ENCODE data around the gene DPYSL5.

Gene DPYSL5

GRCh38 chr2:26993768-26994167 lies 145.8 kb downstream of the DPYSL5 start:
- peaks cover 4% of the 10 kb centered on the region for H3K36me3 Mint-ChIP-seq
- H3K4me3 Mint-ChIP-seq: no peak overlapping the region
- DNase-seq (ENCODE audit: low spot score in 2 of 2): no peak
- H3K27ac Mint-ChIP-seq: no peak overlapping the region
- H3K4me1 Mint-ChIP-seq: no peaks in the 10 kb centered on the region
- no peaks in the 10 kb centered on the region for H3K9me3 Mint-ChIP-seq
- peaks cover 2% of the 10 kb centered on the region for H3K27me3 Mint-ChIP-seq
- ATAC-seq (ENCODE audit: low read depth): no peak

GRCh38 chr2:26994983-26995382 lies 147.1 kb downstream of the DPYSL5 start:
- H3K4me1 Mint-ChIP-seq: no peaks in the 10 kb centered on the region
- no peak for ATAC-seq (ENCODE audit: low read depth)
- H3K4me3 Mint-ChIP-seq: no peak overlapping the region
- DNase-seq (ENCODE audit: low spot score in 2 of 2): no peak
- peaks cover 4% of the 10 kb centered on the region for H3K36me3 Mint-ChIP-seq
- H3K27me3 Mint-ChIP-seq: peaks cover 7% of the 10 kb centered on the region
- H3K27ac Mint-ChIP-seq: no peak overlapping the region
- no peaks in the 10 kb centered on the region for H3K9me3 Mint-ChIP-seq

GRCh38 chr2:26997394-26997793 lies 149.5 kb downstream of the DPYSL5 start:
- DNase-seq (ENCODE audit: low spot score in 2 of 2) (no peak), ATAC-seq (ENCODE audit: low read depth) (no peak)
- H3K27ac Mint-ChIP-seq: no peak overlapping the region
- peaks cover 4% of the 10 kb centered on the region for H3K36me3 Mint-ChIP-seq
- no peak overlapping the region for H3K4me3 Mint-ChIP-seq
- H3K9me3 Mint-ChIP-seq: no peaks in the 10 kb centered on the region
- peaks cover 9% of the 10 kb centered on the region for H3K27me3 Mint-ChIP-seq
- peaks cover 4% of the 10 kb centered on the region for H3K4me1 Mint-ChIP-seq

GRCh38 chr2:26998323-26998722 lies 150.4 kb downstream of the DPYSL5 start:
- H3K4me1 Mint-ChIP-seq: peaks cover 4% of the 10 kb centered on the region
- peaks cover 4% of the 10 kb centered on the region for H3K36me3 Mint-ChIP-seq
- H3K9me3 Mint-ChIP-seq: no peaks in the 10 kb centered on the region
- DNase-seq (ENCODE audit: low spot score in 2 of 2) (no peak), ATAC-seq (ENCODE audit: low read depth) (no peak)
- H3K4me3 Mint-ChIP-seq: no peak overlapping the region
- H3K27me3 Mint-ChIP-seq: peaks cover 9% of the 10 kb centered on the region
- H3K27ac Mint-ChIP-seq: no peak overlapping the region
